Embryonic facial prominence (tissue), 1 donor: ENCODE data around the gene STARD10.
"Not testable (repeated sequence)": the region's sequence is repeated elsewhere in the genome, so short reads cannot be mapped to it uniquely, and the experiment has no call there.

ENCODE experiments used
- DNase-seq: peaks from one replicate; pipeline ENCODE4 v3.0.0-alpha.2; 2016; ENCODE audit errors: extremely low spot score

The STARD10 gene

GRCh38 chr11:72807792-72808191 is 13.9 kb upstream of the STARD10 start:
- no peak for DNase-seq

GRCh38 chr11:72807021-72807693 is 13.3 kb upstream of the STARD10 start:
- DNase-seq: no peak

GRCh38 chr11:72806378-72806777 is 12.5 kb upstream of the STARD10 start:
- DNase-seq: not testable (repeated sequence)

- DNase-seq: no peak
Observed at GRCh38 chr11:72805216-72805615, 11.4 kb upstream of the STARD10 start.

- no peak for DNase-seq
Observed at GRCh38 chr11:72802822-72803221, 9.0 kb upstream of the STARD10 start.

- no peak for DNase-seq
Observed at GRCh38 chr11:72799441-72799840, 5.6 kb upstream of the STARD10 start.

GRCh38 chr11:72798361-72798760 is 4.5 kb upstream of the STARD10 start:
- DNase-seq: no peak

GRCh38 chr11:72793076-72793424 is 797 bp downstream of the STARD10 start:
- no peak for DNase-seq

GRCh38 chr11:72792437-72793021 is 1.3 kb downstream of the STARD10 start:
- no peak for DNase-seq

GRCh38 chr11:72791228-72791627 is 2.6 kb downstream of the STARD10 start:
- not testable (repeated sequence) for DNase-seq

GRCh38 chr11:72789493-72790131 is 4.2 kb downstream of the STARD10 start:
- no peak for DNase-seq

- DNase-seq: no peak
Observed at GRCh38 chr11:72788241-72788640, 5.6 kb downstream of the STARD10 start.

GRCh38 chr11:72787216-72788104 is 6.4 kb downstream of the STARD10 start:
- DNase-seq: no peak

GRCh38 chr11:72786305-72787215 is 7.3 kb downstream of the STARD10 start:
- DNase-seq: no peak

GRCh38 chr11:72784662-72785061 is 9.2 kb downstream of the STARD10 start:
- no peak for DNase-seq

- no peak for DNase-seq
Observed at GRCh38 chr11:72783144-72783905, 10.5 kb downstream of the STARD10 start.

- no peak for DNase-seq
Observed at GRCh38 chr11:72782081-72782920, 11.5 kb downstream of the STARD10 start.

- DNase-seq: no peak
Observed at GRCh38 chr11:72781313-72782080, 12.3 kb downstream of the STARD10 start.

- no peak for DNase-seq
Observed at GRCh38 chr11:72781063-72781312, 12.9 kb downstream of the STARD10 start.
